NCI-H1436 treated with DMSO at 0.1 percent for 48 hours (cell line): ENCODE measurements around the gene MFRP.

Experiments used
- DNase-seq: peaks from one replicate; lab custom pipeline; 2025; lab: John Stamatoyannopoulos, UW

Gene MFRP

GRCh38 chr11:119338318-119338890, 8.1 kb downstream of the MFRP start:
- no peak for DNase-seq

- DNase-seq, result no peak
These were observed 8.8 kb downstream of the MFRP start for GRCh38 chr11:119337581-119338317.

DNA sequence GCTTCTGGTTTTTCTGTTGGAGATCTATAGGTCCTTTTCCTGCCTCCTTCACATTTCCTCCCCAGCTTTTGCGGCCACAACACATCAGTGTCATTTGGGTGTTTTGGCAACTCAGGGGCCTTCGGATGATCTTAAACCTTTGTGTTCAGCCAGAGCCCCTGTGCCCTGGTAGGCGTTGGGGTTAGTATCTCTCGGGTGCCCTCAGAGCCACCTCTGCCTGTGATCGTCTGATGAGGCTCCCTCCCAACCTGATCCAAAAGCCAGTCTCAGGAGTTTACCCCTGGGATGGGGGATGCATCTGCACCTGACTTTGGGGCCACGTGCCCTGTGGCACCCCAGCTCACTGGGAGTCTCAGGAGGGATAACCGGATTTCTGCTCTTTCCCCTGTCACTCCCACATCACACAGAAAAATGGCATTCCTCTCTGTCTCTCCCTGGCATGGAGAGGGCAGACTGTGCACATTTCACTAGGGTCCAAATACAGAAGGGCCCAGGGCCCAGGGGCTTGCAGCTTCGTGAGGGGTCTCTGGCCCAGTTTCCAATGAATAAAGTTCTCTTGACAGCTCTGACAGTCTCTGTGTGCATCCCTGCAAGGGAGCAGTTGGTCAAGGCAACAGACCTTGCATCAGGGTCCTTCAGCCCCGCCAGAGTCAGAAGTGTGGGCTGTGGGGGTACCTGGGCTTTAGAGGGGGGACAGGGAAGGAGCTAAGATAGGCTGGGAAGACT, 9.6 kb downstream of the MFRP start:
- DNase-seq, result no peak

GRCh38 chr11:119335655-119336543, 10.6 kb downstream of the MFRP start:
- DNase-seq, result no peak

- DNase-seq, result no peak
These were observed 11.3 kb downstream of the MFRP start for GRCh38 chr11:119335091-119335654.

- peak; percentile 95 for DNase-seq
These were observed 12.2 kb downstream of the MFRP start, which contains the start of gene RNF26 for GRCh38 chr11:119334174-119334930. TSS of gene RNF26 (plus strand) at chr11:119334527. CDS start at chr11:119335123, 596 bp downstream.

DNA sequence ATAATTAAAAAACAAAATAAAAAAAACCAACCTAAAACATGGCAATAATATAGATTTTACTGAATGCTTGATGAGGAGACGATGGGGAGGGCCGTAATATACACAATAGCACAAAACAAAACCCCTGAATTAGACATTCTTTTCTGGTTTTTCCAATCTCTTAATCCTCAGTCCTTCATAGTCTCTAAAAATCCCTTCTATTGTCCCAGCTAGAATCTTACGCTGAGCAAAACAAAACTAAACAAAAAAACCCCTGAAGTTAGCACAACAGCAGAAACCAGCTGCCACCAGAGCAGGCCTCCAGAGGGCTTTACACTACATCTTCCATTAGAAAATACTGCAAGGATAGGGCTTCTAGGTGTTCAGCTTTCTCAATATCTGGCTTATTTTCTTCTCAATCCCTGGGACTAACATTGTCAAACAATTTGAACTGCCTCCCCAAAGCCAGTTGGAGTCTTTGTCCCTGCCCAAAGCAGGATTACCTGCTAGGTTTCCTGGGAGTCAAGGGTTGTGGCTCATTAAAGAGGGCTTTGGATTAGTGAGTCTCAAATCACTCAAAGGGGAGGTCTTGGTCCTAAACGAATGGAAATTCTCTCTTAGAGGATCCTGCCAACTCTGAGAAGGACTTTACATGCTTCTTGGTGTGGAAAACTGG, 14.3 kb downstream of the MFRP start:
- DNase-seq, result no peak

- DNase-seq, result no peak
These were observed 16.3 kb downstream of the MFRP start for GRCh38 chr11:119330237-119330636.

- DNase-seq, result no peak
These were observed 17.2 kb downstream of the MFRP start for GRCh38 chr11:119329320-119329719.

DNA sequence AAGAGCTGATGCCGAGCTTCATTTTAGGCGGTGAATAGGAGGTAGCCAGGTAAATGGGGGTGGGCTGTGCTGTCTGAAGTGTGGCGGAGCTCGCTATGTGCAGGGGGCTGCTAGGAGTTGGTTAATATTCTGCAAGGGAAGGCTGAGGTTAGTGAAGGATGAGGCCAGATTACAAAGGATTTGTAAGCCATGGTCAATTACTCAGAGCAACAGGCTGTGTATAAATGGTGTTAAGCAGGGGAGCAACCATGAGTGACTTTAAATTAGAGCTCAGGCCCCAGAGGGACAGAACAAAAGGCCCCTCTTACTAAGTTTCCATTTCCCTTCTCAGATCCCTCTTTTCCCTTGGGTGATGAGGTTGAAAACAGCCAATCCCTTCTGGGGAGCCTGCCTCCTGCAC, 22.3 kb downstream of the MFRP start:
- no peak for DNase-seq

DNA sequence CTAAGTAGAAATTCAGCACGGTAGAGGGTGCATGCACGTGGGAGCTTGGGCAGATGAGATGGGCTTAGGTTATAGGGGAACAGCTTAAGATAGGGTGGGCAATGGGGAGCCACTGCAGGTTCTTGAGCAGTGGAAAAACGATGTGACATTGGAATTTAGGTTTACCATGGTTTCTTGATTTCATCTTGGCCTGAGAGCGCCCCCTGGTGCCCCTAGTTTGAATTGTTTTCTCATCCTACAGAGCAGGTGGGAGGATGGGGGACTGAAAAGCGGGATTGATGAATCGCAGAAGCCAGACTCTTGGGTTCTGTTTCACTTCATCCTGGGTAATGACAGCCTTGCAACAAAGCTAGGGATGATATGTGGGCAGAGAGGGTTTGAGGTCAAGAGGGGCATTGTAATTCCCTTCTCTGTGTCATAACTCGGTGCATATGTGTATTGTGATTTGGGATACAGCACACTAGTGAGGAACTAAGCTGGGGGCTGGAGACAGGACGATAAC, 22.9 kb downstream of the MFRP start:
- peak; percentile 34 for DNase-seq

- DNase-seq, result no peak
These were observed 23.5 kb downstream of the MFRP start for GRCh38 chr11:119322921-119323531.

GRCh38 chr11:119322360-119322739, 24.2 kb downstream of the MFRP start:
- DNase-seq, result no peak

DNA sequence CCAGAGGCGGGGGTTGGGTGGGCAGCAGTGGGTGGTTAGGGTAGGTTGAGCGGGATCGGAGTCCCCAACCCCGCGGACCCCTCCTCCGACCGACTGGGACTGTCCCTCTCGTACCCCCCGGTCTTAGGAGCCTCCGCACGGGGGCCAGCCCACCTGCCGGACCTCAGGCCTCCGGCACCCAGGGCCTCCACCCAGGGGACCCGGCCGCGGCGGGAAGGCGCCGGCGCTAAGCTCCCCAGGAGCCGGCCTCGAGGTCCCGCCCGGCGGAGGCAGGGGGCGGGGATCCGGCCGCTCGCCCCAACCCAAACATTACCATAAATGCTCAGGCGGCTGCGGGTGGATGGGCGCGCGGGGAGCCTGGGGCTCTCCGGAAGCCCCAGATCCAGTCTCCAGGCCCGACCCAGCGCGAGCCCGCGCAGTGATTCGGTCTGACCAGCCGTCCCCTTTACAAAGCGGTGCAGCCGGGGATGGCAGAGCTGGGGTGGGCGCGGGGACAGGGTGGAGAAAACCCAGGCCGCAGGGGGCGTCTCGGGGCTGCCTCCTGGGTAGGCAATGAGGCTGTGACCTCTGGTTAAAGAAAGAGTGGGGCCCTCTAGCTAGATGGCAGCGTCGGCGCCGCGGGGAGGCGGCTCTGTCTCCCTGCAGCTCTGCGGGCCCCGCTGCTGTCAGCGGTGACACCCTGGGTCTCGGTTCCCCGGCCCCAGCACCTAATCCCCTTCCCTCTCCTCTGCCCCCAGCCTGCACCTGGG, 25.6 kb downstream of the MFRP start:
- no peak for DNase-seq

- DNase-seq, result no peak
These were observed 26.2 kb downstream of the MFRP start for GRCh38 chr11:119320240-119320775.

DNA sequence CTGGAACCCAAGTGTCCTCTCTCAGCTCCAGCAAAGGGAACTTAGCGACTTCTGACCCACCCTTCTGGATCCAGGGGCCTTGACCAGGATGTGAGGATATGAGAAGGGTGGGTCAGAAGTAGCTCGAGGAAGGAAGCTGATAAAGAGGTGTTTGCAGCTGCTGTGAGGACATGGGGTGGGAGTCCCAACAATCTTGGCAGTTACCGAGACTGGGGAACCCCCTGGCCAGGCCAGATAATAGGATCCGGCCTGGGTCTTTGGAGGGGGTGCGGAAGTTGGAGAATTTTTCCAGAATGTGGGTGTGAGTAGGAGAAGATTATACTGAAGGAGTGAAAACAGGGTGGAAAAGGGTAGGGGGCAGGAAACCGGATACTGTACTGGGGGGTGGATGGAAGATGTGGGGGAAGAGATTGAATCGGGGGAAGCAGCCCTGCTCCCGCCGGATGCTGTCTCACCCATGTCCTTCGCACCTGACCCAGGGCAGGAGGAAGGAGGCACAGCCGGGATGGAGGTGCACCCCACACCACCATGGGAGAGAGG, 26.7 kb downstream of the MFRP start:
- no peak for DNase-seq

GRCh38 chr11:119319136-119319699, 27.3 kb downstream of the MFRP start:
- no peak for DNase-seq
